Renal cortical epithelial cell (primary cell): ENCODE data around the gene CACNA2D1. TPM values are rescaled to one million over a fixed set of nuclear protein-coding genes. Genes with fewer than 3 reads are reported as not detected.

Experiments used
- DNase-seq: peaks from one replicate; pipeline ENCODE4 v3.0.0-alpha.2; 2011; ENCODE audit warnings: low read depth
- total RNA-seq: library from RNA; depleted of rRNA; stranded (reverse); fragments of >200 nt; gene quantifications from 2 replicates; pipeline ENCODE4 v1.2.3, GENCODE V29; 2014

Gene CACNA2D1
- total RNA-seq, 1 donor from 2014 or later = 15.0 TPM

- DNase-seq = peak; percentile 39
Measured at GRCh38 chr7:81990395-81990794, 453.2 kb downstream of the CACNA2D1 start.

- no peak for DNase-seq
Measured at GRCh38 chr7:81986723-81987470, 456.7 kb downstream of the CACNA2D1 start.

GRCh38 chr7:81983406-81983805, 460.2 kb downstream of the CACNA2D1 start:
- DNase-seq = no peak

GRCh38 chr7:81973117-81973516, 470.5 kb downstream of the CACNA2D1 start:
- no peak for DNase-seq

GRCh38 chr7:81960026-81960425, 483.6 kb downstream of the CACNA2D1 start:
- no peak for DNase-seq

- DNase-seq = no peak
Measured at GRCh38 chr7:81957517-81957916, 486.1 kb downstream of the CACNA2D1 start.

- DNase-seq = peak; percentile 33
Measured at GRCh38 chr7:81956520-81956919, 487.1 kb downstream of the CACNA2D1 start.

- DNase-seq = no peak
Measured at GRCh38 chr7:81949306-81949705, 494.3 kb downstream of the CACNA2D1 start.

GRCh38 chr7:81944058-81944457, 499.5 kb downstream of the CACNA2D1 start:
- no peak for DNase-seq

GRCh38 chr7:81937091-81937490, 506.5 kb downstream of the CACNA2D1 start:
- DNase-seq = peak; percentile 31

GRCh38 chr7:81934596-81935301, 508.8 kb downstream of the CACNA2D1 start:
- no peak for DNase-seq

GRCh38 chr7:81932936-81933335, 510.6 kb downstream of the CACNA2D1 start:
- DNase-seq = no peak

- peak; percentile 12 for DNase-seq
Measured at GRCh38 chr7:81929386-81929785, 514.2 kb downstream of the CACNA2D1 start.

GRCh38 chr7:81926154-81926553, 517.4 kb downstream of the CACNA2D1 start:
- no peak for DNase-seq

- peak; percentile 9 for DNase-seq
Measured at GRCh38 chr7:81925530-81925929, 518.0 kb downstream of the CACNA2D1 start.

GRCh38 chr7:81924494-81924893, 519.1 kb downstream of the CACNA2D1 start:
- no peak for DNase-seq

GRCh38 chr7:81919494-81919893, 524.1 kb downstream of the CACNA2D1 start:
- no peak for DNase-seq

- DNase-seq = no peak
Measured at GRCh38 chr7:81908220-81908619, 535.4 kb downstream of the CACNA2D1 start.

- DNase-seq = no peak
Measured at GRCh38 chr7:81903115-81903514, 540.5 kb downstream of the CACNA2D1 start.

GRCh38 chr7:81902536-81902935, 541.0 kb downstream of the CACNA2D1 start:
- DNase-seq = no peak
